ENCODE measurements around the gene RBBP5.

The RBBP5 gene

GRCh38 chr1:205129447-205130029 lies 7.8 kb upstream of the RBBP5 start:
- DNase-seq (ENCODE audit: low spot score): no peak

GRCh38 chr1:205128050-205128449 lies 6.3 kb upstream of the RBBP5 start:
- no peak for DNase-seq (ENCODE audit: low spot score)

- no peak for DNase-seq (ENCODE audit: low spot score)
These were observed 5.9 kb upstream of the RBBP5 start for GRCh38 chr1:205127646-205128045.

GRCh38 chr1:205124726-205125125 lies 2.9 kb upstream of the RBBP5 start:
- no peak for DNase-seq (ENCODE audit: low spot score)

DNA sequence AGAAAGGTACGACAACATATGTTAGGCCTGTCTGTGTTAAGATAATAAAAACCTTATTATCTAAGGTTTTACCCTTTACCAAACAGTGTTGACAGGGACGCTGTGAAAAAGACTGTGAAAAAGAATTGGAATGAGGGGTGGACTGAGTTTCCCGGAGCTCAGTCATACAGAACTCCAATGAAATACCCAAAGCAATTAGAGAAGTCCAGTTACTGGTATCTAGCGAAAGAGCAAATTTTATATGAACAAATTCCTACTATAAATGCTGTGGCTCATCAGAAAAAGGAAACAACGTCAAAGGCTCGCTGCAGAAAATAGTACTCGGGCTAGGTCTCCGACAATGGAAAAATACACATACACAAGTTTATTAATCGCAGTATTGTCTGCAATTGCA lies 708 bp upstream of the RBBP5 start:
- DNase-seq (ENCODE audit: low spot score): no peak

GRCh38 chr1:205118752-205119151 lies 3.0 kb downstream of the RBBP5 start:
- DNase-seq (ENCODE audit: low spot score): no peak

GRCh38 chr1:205111354-205111753 lies 10.4 kb downstream of the RBBP5 start:
- no peak for DNase-seq (ENCODE audit: low spot score)

DNA sequence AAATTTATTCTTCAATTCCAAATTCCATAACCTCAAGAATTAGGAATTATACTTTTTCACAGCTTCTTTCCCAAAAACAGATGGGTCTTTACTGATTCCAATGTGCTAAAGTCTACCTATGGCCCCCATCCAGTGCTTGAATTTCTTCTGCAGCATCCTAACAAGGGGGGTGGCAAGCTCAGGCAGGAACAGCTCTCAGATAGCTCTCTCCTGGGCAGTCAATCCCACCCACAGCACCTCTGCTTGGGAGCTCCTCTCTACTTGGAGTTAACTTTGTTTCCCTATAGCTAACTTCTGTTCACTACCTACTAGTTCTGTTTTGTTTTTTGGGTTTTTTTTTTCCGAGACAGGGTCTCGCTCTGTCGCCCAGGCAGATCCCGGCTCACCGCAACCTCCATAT lies 12.1 kb downstream of the RBBP5 start:
- DNase-seq (ENCODE audit: low spot score): no peak

GRCh38 chr1:205109269-205109668 lies 12.5 kb downstream of the RBBP5 start:
- no peak for DNase-seq (ENCODE audit: low spot score)

DNA sequence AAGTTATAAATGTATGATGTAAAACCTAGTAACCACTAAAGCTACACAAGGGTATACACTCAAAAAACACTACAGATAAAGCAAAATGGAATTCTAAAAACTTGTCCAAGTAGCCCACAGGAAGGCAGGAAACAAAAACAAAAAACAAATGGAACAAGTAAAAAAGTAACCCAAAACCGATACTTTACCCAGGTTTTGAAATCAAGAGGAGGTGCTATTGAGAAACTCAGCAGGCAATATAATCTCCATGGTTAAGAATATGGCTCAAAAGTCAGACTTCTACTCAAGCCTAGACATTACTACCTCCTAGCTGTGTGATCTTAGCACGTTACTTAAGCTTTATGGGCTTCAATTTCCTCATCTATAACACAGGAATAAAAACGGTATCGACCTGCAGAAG lies 13.3 kb downstream of the RBBP5 start:
- DNase-seq (ENCODE audit: low spot score): no peak

DNA sequence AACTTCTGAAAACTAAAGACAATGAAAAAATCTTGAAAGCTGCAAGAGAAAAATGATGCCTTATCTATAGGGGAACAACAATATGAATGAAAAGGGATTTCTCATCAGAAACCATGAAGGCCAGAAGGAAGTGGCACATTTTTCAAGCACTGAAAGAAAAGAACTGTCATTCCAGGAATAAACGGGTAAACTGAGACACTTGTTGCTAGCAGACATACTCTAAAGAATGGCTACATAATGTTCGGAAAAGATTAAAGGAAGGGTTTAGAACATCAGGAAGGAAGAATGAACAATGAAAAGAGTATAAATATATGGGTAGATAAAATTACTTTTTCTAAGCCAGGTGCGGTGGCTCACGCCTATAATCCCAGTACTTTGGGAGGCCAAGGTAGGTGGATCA lies 14.5 kb downstream of the RBBP5 start:
- DNase-seq (ENCODE audit: low spot score): no peak

DNA sequence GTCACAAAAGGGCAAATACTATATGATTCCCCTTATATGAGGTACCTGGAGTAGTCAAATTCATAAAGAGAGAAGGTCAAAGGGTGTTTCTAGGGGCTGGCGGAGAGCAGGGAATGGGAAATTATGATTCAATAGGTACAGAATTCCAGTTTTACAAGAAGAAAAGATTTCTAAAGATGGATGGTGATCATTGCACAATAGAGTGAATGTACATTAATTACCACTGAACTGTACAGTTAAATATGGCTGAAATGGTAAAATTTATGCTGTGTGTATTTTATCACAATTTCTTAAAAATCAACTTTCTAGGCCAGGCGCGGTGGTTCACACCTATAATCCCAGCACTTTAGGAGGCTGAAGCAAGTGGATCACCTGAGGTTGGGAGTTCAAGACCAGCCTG lies 19.4 kb downstream of the RBBP5 start:
- DNase-seq (ENCODE audit: low spot score): no peak

DNA sequence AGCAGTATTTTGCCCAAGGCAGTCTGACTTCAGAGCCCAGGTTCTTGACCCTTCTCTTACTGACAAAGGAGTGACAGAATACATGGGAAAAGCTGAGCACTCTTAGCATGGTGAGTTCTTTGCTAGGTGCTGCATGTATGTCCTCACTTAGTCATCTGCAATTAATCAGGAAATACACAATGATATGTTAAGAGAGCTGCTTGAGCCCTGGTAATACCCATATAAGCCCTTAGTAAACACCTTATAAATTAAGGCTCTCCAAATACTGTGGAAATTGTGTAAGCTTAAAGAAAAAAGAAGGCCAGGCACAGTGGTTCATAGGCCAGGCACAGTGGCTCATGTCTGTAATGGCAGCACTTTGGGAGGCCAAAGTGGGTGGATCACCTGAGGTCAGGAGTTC lies 23.5 kb downstream of the RBBP5 start:
- DNase-seq (ENCODE audit: low spot score): no peak

DNA sequence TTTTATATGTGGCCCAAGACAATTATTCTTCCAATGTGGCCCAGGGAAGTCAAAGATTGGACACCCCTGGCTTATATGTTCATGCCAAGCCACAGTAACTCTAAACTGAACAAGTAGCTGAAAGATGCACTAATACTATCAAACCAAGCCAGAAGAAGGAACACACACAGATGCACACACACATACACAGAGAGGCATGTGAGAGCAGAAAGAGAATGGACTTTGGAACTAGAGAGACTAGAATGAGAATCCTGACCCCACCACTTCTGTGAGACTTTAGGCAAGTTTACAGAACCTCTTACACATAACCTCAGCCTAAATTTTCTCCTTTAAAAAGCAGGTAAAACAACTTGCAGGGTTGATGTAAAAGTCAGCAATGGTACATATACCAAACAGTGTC lies 26.4 kb downstream of the RBBP5 start:
- no peak for DNase-seq (ENCODE audit: low spot score)

GRCh38 chr1:205091043-205091740 lies 30.6 kb downstream of the RBBP5 start:
- DNase-seq (ENCODE audit: low spot score): no peak

DNA sequence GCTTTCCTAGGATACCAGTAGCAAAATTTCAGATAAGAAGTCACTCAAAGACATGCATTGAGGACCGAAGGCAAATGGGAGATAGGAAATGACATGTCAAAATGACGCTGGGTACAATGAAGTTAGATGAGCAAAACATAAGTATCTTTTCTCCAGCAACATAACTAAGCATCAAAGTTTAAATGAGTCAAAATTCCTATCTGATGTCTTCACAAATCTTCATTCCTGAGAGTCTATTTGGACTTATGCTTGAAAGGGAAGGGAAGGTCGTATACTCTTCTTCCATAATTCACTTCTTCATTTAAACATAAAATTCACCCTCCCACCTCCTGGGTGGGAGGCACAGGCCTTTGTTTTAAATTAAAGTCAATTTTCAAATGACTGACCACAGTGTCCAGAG lies 33.4 kb downstream of the RBBP5 start:
- DNase-seq (ENCODE audit: low spot score): no peak

GRCh38 chr1:205084360-205084759 lies 37.4 kb downstream of the RBBP5 start, which contains the start of gene TMEM81:
TMEM81 (minus strand) TSS chr1:205084460; CDS start chr1:205084320, 140 bp downstream.
- no peak for DNase-seq (ENCODE audit: low spot score)

DNA sequence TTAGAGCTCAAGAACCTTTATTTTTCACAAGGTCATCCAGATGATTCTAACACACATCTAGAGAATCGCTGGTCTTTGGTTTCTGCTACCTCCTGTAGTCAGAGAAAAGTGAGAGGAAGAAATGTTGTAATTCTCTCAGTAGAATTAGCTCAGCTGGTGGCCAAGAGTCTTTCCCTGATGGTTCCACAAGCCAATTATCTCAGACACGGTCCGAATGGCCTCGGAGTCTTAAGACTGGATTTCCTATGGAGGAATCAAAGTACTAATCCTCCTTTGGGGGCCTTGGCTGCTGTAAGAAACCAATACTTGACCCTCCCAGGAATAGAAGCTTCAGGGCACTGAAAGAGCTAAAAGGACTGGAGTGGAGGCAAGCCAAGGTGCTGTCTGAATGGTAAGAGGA lies 39.3 kb downstream of the RBBP5 start:
- DNase-seq (ENCODE audit: low spot score): no peak

DNA sequence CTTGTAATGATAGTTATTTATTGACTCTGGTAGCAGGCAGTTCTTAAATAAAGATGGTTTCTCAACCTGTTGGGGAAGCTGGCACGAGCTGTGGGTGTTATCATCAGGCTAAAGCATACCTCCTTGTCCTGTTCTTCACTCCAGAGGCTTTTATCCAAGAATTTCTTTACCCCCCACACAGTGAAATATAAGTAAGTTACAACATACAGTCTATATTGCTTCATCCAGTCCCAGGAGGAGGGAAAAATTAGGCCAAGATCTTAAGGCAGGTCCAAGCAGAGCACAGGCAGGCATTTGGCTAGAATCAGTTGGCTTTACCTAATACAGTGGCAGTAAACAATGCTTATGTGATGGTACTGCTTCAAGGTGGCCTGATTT lies 43.9 kb downstream of the RBBP5 start:
- DNase-seq (ENCODE audit: low spot score): no peak

DNA sequence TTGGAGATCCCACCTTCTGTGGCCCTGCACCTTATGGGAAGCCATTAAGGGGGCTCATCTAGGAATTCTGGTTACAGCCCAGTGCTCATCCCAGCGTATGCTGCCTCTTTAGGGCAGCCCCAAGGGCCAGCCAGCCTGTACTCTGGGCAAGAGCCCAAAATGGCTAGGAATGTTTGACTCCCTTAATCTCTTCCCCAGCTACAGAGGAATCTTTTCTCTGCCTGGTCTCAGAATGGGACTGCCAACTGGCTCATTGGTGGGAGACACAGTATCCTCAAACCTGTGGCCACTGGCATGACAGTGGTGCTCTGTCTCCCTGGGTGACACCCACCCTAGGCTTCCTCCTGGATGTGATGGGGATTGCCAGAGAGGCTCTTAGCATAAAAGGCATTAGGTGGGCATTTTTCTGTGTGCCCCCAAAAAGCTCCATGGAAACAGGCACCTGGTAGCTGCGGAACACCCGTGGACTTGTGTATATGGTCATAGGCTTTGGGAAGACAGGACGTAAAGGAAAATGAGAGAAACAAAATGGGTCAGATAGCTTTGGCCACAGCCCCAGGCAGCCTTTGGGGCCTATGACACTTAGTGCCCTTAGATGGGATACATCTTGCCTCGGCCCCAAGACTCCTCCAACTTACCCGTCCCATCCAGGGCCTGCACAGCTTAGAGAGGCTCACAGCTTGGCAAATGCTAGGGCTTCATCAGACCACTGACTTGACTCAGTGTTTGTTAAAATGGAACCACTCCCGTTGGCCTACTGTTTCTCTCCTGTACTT lies 44.4 kb downstream of the RBBP5 start:
- DNase-seq (ENCODE audit: low spot score): no peak

GRCh38 chr1:205076245-205076761 lies 45.5 kb downstream of the RBBP5 start:
- DNase-seq (ENCODE audit: low spot score): no peak

- no peak for DNase-seq (ENCODE audit: low spot score)
These were observed 46.1 kb downstream of the RBBP5 start for GRCh38 chr1:205075642-205076155.

- no peak for DNase-seq (ENCODE audit: low spot score)
These were observed 47.3 kb downstream of the RBBP5 start for GRCh38 chr1:205074513-205074912.
